Suppressor macrophage (primary cell): ENCODE data around the gene MAST1.
"Not testable (repeated sequence)": the region's sequence is repeated elsewhere in the genome, so short reads cannot be mapped to it uniquely, and the experiment has no call there.

Source experiments
- DNase-seq, 4 experiments: peaks; one replicate each; pipeline ENCODE4 v3.0.0-alpha.2; 2020 to 2022

The MAST1 gene

GRCh38 chr19:12896460-12896859 lies 58.1 kb downstream of the MAST1 start:
- no peak for DNase-seq

- DNase-seq, result no peak
Observed at GRCh38 chr19:12899891-12900518, 61.7 kb downstream of the MAST1 start.

DNA sequence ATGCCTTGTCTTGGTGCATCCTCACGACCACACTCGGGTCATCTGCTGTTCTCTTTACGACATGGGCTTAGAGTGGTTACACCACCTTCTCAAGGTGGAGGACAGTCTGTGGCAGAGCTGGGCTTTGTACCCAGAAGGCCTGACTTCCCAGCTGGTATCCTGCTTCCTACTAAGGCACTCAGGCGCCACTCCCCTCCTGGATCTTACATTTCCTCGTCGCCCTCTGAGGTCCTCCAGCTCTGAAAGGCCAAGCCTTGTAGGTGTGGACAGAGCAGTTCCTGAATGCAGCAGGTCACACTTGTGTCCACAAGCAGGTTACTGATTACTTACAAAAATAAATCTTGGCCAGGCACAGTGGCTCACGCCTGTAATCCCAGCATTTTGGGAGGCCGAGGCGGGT lies 68.9 kb downstream of the MAST1 start:
- no peak for DNase-seq

DNA sequence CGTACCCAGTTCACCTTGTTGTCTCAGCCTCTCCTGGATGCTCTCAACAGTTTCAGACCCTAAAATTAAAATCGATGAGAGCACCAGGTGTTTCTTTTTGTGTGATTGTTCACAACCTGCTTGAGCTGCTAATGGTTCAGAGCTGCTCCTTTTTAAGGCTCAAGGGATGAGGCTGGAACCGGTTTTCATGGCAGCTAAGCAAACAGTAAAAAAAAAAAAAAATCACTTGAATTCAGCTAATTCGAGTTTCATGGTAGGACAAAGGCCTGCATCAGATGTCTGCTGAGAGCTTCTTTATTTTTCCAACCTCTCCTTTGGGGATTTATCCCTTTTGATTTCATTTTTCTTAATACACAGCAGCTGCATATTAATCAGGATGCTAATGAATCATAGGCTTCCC lies 74.3 kb downstream of the MAST1 start:
- DNase-seq, result no peak

- DNase-seq, result peak in 1 of 4 experiments; percentile 8
Observed at GRCh38 chr19:12913011-12913561, 74.8 kb downstream of the MAST1 start.

DNA sequence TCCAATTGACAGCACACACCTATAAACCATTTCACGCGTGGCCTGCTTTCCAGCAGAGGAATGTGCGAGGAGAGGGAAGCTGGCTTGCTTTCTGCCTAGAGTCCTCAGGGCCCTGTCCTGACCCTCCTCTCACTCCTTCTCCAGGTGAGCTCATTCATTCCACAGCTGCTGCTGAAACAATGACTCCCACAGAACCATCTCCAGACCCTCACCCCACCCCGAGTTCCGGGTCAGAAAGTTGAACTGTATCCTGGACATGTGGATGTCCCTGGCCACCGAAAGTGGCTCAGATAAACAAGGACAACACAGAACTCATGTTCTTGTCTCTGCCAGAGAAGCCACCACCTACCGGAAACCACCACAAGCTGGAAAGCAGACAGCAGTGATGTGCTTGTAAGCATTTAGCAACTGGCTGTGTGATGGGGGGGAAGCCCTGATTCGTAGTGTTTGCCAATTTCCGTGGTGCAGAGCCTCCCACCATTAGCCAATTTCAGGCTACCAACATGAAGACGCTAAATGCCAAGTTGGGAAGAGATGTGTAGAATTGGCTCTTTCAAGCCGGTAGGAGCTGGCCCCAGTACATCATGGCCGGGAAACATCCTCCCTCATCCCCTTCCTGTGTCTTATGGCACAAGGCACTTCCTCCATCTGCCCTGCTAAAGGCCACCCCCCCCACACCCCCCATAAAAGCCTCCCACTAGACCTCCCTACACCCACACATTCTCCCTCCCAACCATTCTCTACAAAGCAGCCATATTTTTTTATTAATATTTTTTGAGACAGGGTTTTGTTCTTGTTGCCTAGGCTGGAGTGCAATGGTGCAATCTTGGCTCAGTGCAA lies 75.8 kb downstream of the MAST1 start:
- DNase-seq, result peak; percentile 49 to 65 (median 56)

DNA sequence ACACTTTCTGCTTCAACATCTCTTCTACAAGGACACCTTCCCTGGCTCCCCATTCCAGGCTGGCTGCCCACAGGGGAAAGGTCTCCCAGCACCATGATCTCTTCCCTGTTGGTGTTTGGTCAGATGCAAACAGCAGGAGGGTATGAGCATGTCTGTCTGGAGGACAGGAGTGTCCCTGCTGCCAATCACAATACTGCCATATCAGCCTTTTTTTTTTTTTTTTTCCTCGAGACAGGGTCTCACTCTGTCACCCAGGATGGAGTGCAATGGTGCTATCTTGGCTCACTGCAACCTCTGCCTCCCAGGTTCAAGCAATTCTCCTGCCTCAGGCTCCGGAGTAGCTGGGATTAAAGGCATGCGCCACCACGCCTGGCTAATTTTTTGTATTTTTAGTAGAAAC lies 77.5 kb downstream of the MAST1 start:
- DNase-seq, result not testable (repeated sequence)

- no peak for DNase-seq
Observed at GRCh38 chr19:12918253-12918652, 79.9 kb downstream of the MAST1 start.

- DNase-seq, result no peak
Observed at GRCh38 chr19:12921047-12921446, 82.7 kb downstream of the MAST1 start.

DNA sequence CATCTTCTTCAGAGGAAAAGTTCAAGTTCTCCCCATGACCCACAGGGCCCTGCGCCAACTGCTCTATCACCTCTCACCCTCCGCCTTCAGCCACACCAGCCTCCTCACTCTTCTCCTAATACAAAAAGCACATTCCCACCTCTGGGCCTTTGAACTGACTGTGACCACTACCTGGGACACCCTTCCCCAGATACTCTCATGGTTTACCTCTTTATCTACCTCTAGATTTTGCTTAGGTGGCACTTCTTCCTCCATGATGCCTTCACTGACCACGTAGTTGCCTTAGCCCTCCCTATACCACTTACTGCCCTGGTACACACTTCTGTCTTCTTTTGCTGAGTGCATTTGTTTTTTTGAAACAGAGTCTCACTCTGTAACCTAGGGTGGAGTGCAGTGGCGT lies 84.6 kb downstream of the MAST1 start:
- no peak for DNase-seq
